Activated T-cell treated with anti-CD3 and anti-CD28 coated beads for 4 hours (primary cell): ENCODE measurements around the gene TRAF2.

Source experiments
- DNase-seq: peaks from one replicate; pipeline ENCODE4 v3.0.0-alpha.2; 2020

The TRAF2 gene

GRCh38 chr9:136952876-136953770 lies 66.8 kb downstream of the TRAF2 start:
- no peak for DNase-seq

DNA sequence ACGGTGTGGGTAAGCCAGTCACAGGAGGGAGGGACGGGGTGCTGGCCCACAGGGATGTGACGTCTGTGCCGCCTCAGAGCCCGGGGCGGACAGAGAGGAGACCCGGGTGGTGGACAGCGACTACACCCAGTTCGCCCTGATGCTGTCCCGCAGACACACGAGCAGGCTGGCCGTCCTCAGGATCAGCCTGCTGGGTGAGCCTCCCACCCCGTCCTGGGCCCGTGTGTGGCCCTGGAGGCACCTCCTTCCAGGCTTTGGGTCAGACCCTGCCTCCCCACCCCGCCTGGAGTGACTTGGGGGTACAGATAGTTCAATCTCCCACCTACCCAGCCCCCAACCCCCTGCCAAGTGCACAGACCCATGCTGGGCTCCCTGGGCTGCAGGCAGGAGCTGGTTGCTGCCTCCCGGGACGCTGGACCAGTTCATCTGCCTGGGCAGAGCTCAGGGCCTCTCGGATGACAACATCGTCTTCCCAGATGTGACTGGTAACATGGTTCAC lies 67.5 kb downstream of the TRAF2 start:
- no peak for DNase-seq

GRCh38 chr9:136954270-136955083 lies 68.2 kb downstream of the TRAF2 start:
- DNase-seq, result no peak

GRCh38 chr9:136955202-136955942 lies 69.1 kb downstream of the TRAF2 start:
- DNase-seq, result no peak

DNA sequence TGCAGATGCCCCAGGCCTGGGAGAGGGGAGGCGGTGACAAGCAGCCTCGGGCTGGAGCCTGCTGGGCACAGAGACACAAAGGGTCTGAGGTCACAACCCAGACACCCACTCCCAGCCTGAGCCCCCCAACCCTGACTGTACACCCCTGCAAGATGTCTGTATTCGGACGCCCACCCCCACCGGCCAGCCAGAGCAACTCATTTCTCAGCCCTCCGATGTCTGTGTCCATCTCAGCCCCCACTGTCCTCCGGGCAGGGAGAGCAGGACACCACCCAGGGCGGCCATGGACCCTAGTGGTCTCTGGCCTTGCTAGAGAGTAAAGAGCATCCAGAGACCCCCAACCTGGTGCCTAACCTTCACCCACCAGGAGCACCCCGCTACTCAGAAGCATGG lies 69.6 kb downstream of the TRAF2 start:
- no peak for DNase-seq

DNA sequence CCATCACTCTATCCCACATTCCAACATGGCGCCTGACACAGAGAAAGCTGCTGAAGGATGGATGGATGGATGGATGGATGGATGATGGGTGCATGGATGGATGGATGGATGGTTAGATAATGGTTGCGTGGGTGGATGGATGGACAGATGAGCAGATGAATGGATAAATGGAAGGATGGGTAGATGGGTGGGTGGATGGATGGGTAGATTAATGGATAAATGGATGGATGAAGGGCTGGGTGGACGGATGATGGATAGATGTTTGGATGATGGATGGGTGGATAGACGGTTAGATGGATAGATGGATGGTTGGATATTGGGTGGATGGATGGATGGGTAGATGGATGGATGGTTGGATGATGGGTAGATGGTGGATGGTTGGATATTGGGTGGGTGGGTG lies 70.3 kb downstream of the TRAF2 start:
- no peak for DNase-seq

- DNase-seq, result no peak
These were observed 71.1 kb downstream of the TRAF2 start for GRCh38 chr9:136957461-136957860.

DNA sequence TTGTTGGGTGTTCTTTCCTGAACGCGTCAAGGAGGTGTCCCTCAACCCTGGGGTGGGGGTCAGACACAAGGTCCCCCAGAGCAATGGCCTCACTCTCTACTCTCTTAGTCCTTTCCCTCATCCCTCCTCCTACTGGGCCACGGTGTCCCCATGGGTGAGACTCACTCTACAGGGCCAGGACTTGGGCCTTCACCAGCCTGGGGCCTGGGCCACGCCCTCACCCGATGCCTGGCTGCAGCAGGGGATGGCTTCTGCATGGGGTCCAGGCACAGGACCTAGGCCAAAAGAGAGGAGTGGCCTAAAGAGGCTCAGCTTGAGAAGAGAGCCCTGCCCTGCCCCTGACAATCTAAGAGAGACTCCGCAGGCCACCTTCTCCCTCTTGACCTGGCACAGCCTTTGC lies 71.6 kb downstream of the TRAF2 start:
- DNase-seq, result no peak

DNA sequence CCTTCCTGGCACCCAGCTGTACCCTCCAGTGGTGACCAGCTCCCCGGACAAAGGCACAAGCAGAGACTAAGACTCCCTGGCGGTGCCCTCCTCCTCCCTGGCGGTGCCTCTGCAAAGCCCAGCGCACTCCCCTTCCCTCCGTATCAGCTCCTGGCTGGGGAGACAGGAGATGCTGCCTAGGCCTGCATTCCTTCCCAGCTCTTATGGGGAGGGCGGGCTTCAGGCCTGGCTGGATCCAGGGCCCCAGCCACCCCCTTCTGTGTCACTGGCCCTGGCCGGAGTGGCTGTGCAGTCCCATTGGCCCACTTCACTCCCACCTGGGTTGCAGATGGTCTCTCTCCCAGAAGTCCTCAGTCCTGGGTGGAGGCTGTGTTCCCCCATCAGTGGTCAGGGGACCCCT lies 72.2 kb downstream of the TRAF2 start:
- DNase-seq, result no peak

- DNase-seq, result no peak
These were observed 72.9 kb downstream of the TRAF2 start for GRCh38 chr9:136958898-136959850.

GRCh38 chr9:136960212-136960937 lies 74.1 kb downstream of the TRAF2 start:
- DNase-seq, result no peak

GRCh38 chr9:136960938-136961275 lies 74.6 kb downstream of the TRAF2 start:
- no peak for DNase-seq

GRCh38 chr9:136961279-136962065 lies 75.2 kb downstream of the TRAF2 start:
- DNase-seq, result no peak

DNA sequence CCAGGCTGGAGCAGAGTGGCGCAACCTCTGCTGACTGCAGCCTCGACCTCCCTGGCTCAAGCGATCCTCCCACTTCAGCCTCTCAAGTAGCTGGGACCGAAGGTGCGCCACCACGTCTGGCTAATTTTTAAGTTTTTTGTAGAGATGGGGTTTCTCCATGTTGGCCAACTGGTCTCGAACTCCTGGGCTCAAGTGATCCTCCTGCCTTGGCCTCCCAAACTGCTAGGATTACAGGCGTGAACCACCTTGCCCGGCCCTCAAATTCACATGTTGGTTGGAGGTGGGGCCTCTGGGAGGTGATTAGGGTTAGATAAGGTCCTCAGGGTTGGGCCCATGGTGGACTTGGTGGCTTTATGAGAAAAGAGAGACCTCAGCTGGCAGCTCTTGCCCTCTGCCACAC lies 75.8 kb downstream of the TRAF2 start:
- no peak for DNase-seq

- no peak for DNase-seq
These were observed 76.5 kb downstream of the TRAF2 start for GRCh38 chr9:136962701-136963248.

DNA sequence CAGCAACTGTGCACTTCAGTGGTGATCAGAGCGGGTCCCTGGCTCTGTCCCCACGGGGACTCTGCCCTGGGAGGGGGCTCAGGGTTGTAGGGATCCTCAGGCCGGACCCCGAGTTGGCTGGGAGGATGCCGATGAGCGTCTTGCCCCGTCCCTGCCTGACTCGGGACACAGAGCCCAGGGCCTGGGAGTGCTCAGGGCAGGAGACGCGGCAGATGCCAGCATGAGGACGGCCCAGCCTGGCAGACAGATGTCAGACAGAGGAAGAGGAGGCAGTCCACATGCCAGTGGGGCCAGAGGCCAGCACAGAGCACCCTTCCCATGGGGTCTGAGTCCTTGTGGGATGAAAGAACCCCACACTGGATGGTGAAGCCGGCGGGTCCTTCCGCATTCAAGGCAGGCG lies 77.0 kb downstream of the TRAF2 start:
- no peak for DNase-seq

DNA sequence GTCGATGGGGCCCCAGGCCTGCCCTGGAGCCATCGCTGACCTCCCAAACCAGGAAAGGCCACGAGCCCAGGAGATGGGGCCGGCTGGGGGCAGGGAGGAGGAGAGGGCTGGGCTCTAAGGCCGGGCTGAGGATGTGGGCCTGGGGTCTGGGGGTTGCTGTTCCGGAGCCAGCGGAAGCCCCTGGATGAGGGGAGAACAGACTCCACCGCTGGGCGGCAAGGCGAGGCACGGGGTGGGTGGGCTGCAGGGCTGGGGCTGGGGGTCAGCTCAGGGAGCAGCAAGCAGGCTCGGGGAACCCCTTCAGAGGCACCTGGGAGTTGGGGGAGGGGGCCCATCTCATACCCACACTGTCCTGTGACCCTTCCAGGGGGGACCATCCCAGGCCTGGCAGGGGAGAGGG lies 77.4 kb downstream of the TRAF2 start:
- DNase-seq, result no peak

GRCh38 chr9:136964171-136964689 lies 77.9 kb downstream of the TRAF2 start:
- no peak for DNase-seq

DNA sequence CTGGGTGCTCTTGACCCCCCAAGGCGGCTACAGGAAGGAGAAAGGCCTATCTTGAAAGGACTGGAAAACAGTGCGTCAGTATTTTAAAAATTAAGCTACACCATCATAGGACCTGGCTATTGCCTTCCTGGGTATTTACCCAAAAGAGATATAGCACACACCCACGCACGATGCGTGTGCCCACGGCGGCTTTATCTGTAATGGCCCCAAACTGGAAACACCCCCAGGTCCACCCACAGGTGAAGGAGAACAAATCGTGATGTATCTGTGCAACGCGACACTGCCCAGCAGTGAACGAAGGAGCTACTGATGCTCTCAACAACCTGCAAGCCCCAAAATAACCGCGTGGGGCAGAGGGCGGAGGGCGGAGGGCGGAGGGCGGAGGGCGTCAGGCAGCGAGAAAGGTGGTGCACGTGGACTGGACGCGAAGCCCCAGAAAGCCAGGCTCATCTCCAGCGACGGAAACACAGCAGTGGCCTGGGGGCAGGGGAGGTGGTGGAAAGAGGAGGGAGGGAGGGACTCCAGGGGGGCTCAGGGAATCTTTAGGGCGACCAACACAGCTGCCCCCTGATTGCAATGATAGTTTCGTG lies 78.6 kb downstream of the TRAF2 start:
- no peak for DNase-seq
